Upper lobe of left lung (tissue), 4 donors: ENCODE data around the gene IL4.

Experiments used
- CTCF ChIP-seq, 6 experiments: fragments of 450-650 bp in 4 of 6; fragments of 200-600 bp in 2 of 6; sonication (generic) in 2 of 6; IDR thresholded peaks; one replicate each; pipeline ENCODE4 v1.5.1; 2016 to 2019; ENCODE audit warnings: antibody characterized with exemption in 6 of 6
- POLR2A ChIP-seq, 4 donors: fragments of 450-650 bp; IDR thresholded peaks; one replicate each; pipeline ENCODE4 v1.5.1; 2016 to 2017; ENCODE audit warnings: antibody characterized with exemption in 4 of 4, mild to moderate bottlenecking in 2 of 4

- TF ChIP-seq POLR2A (IDR thresholded peaks at IDR 0.05) (no peak), CTCF (IDR thresholded peaks at IDR 0.05) (no peak)
These were observed 16.9 kb upstream of the IL4 start for GRCh38 chr5:132656774-132657355.
